ENCODE data around the gene IGSF11.

DNA sequence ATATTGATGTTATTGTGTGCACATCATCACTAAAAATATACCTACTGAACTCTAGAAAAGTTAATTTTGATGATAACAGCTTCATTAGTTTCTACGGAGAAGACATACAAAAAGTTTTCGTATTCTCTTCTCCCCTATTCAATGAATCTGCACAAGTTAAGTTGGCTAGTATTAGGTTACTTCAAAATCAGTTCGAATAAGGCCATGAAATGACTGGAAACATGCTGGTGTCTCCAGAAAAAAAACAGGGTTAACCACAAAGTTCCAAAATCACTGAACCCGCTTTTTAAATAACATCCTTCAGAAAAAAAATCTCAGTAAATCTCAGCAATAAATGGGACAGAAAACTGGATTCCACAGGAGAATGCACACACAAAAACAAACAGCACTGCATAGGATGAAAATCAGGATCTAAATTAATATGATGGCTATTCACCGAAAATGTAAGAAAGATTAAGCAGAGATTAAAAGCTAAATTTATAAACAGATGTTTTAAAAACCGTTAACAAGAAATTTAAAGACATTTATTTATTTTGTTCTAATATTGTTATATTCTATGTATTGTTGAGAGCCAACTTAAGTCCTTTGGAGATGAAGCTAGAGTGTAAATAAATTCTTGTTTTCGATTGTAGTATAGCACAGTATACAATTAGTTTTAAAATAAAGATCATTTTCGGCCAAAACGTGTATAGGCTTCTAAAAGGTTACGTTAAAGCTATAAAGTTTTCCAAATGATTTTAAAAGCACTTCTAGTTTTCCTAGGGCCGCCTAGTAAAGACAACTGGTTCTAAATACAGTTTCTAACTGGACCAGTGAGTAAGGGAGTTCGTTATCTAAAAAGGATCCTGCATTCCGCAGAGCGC lies 1.0 kb downstream of the IGSF11 start:
- TF ChIP-seq POLR2A (IDR thresholded peaks at IDR 0.05; ENCODE audit: low read depth, low read length) (no peak), POLR2AphosphoS5 (IDR thresholded peaks at IDR 0.05; ENCODE audit: low read depth, low read length) (no peak)
